MM.1S (cell line): ENCODE data around the gene CD300LF.

Experiments used
- CTCF ChIP-seq: fragments of 300-600 bp; sonication (generic); IDR thresholded peaks from 2 replicates; pipeline ENCODE4 v1.5.1; 2016; ENCODE audit warnings: antibody characterized with exemption, low read length, mixed read lengths
- EZH2 ChIP-seq: fragments of 300-600 bp; sonication (generic); optimal IDR thresholded peaks from 2 replicates; pipeline ENCODE3; 2017; ENCODE audit warnings: low read depth, mild to moderate bottlenecking, antibody characterized with exemption, low read length, mixed read lengths
- EZH2phosphoT487 ChIP-seq: fragments of 300-600 bp; sonication (generic); IDR thresholded peaks from 2 replicates; pipeline ENCODE4 v1.6.1; 2018; ENCODE audit warnings: antibody characterized with exemption, low read length

- TF ChIP-seq CTCF (no peak), EZH2 (no peak), EZH2phosphoT487 (no peak)
Measured at GRCh38 chr17:74739227-74739831, 26.6 kb upstream of the CD300LF start.
